ENCODE data around the gene DNAH3.
"Not testable (repeated sequence)": the region's sequence is repeated elsewhere in the genome, so short reads cannot be mapped to it uniquely, and the experiment has no call there.

Gene DNAH3

DNA sequence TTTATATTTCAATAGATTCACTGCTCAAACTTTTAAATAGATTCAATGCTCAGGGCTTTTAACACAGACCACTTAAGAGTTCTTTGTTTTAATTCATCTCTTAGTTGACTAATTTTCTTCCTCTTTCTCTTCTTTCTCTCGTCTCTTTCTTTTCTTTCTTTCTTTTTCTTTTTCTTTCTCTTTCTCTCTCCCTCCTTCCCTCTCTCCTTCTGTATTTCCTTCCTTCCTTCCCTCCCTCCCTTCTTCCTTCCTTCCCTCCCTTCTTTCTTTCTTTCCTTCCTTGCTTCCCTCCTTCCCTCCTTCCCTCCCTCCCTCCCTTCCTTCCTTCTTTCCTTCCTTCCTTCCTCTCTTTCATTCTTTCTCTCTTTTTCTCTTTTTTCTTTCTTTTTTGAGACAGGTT, 145.6 kb downstream of the DNAH3 start:
- no peak for DNase-seq (ENCODE audit: low spot score)

DNA sequence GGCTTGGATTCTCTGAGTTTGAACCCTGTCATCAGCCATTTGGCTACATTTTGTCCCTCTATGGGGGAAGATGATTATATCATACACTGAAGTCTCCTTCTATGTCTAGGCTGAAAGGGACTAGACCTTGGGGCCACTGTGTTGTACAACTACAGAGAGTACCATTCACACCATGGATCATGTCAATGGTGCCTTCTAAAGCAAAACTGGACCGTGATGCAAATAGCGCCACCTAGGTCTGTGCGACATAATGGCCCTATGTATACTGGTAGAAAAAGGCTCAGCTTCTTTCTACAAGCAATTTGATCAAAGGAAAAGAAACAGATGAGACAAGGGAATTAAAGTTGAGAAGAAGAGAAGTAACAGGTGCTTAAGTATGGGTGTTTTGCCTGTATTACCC, 149.4 kb downstream of the DNAH3 start:
- peak; percentile 14 for DNase-seq (ENCODE audit: low spot score)

DNA sequence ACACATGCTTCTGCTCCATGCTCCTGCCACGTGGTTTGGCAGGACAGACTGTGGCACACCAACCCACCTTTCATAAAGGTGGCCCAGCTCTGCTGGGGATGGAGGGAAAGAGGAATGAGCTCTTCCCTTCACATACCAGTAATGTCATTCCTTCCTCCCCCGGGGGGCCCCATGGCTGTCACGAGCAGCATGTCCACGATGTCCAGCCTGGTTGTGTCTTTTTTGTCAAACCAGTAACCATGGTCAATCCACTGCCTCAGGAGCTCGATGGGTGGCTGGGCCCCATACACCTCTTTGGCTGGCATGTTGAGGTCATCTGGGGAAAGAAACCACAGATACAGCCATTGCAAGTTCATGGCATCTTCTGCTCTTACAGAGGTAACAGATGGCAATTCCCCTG, 153.5 kb downstream of the DNAH3 start:
- no peak for DNase-seq (ENCODE audit: low spot score)

DNA sequence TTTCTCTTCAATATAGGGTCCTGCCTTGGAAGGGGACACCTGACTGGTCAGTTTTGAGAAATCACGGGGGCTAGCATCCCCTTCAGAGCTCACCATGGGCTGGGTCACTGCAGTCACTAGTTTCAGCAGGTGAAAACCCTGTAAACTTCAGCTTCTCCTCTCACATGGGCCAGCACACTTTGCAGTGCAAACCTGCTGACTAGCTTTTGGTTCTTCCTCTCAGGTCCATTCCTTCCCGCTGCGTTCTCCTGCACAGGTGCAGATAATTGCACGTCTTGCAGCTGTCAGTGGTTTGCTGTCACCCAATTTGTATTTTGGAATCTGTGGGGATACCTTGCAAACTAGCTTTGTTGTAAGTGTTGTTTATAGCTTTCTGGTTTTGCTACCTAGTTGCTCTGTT, 154.9 kb downstream of the DNAH3 start:
- no peak for DNase-seq (ENCODE audit: low spot score)

DNA sequence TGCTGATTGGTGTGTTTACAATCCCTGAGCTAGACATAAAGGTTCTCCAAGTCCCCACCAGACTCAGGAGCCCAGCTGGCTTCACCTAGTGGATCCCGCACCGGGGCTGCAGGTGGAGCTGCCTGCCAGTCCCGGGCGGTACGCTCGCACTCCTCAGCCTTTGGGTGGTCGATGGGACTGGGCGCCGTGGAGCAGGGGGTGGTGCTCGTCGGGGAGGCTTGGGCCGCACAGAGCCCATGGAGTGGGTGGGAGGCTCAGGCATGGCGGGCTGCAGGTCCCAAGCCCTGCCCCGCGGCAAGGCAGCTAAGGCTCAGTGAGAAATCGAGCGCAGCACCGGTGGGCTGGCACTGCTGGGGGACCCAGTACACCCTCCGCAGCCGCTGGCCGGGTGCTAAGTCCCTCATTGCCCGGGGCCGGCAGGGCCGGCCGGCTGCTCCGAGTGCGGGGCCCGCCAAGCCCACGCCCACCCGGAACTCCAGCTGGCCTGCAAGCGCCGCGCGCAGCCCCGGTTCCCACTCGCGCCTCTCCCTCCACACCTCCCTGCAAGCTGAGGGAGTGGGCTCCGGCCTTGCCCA, 161.1 kb downstream of the DNAH3 start:
- not testable (repeated sequence) for DNase-seq (ENCODE audit: low spot score)

DNA sequence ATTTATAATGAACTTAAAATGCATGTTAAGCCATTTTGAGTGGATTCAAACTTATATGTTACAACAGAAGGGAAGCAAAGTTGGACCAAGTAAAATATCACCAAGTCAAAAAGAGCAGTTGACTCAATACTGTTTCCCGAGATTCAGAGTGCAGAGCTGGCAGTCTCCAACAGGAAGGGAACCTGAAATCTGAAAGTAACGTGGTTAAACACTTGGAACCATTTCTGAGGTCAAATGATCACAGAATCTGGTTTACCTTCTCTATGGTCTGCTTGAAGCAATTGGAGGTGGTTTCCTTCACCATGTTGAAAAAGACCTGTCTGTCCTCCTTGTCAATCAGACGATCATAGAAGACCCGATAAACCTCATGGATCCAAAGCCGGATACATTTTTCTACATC, 163.6 kb downstream of the DNAH3 start:
- no peak for DNase-seq (ENCODE audit: low spot score)

DNA sequence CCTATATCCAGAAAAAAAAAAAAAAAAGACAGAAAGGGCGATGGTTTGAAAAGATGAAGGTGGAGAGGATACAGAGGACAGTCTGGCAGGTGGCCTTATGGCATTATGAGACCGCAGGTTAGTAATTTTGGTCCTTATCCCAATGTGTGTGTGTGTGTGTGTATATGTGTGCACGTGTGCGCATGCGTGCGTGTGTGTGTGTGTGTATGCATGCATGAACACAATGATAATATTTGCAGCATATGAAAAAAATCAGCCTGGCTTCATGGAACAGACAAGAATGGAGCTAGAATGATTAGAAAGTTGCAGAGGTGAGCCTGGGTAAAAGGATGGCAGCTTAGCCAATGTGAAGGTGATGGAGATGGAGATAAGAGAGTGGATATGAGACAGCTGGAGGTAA, 166.6 kb downstream of the DNAH3 start:
- no peak for DNase-seq (ENCODE audit: low spot score)

DNA sequence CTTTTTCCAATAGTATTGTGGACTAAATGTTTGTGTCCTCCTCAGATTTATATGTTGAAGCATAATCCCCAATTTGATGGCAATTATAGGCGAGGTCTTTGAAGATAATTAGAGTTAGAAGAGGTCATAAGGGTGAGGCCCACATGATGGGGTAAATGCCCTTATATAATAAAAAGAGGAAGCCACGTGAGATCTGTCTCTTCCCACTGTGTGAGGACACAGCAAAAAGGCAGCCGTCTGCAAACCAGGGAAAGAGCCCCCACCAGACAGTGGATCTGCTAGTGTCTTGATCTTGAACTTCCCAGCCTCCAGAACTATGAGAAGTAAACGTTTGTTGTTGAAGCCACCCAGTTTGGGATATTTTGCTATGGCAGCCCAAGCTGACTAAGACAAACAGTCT, 174.1 kb downstream of the DNAH3 start:
- DNase-seq (ENCODE audit: low spot score), result no peak

DNA sequence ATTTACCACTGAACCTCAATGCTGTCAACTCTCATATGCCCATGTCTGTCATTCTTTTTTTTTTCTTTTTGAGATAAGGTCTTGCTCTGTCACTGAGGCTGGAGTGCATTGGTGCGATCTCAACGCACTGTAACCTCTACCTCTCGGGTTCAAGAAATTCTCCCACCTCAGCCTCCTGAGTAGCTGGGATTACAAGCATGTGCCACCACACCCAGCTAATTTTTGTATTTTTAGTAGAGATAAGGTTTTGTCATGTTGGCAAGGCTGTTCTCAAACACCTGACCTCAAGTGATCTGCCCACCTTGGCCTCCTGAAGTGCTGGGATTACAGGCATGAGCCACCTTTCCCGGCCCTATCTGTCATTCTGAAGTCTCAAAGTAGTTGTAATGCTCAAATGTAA, 177.4 kb downstream of the DNAH3 start:
- not testable (repeated sequence) for DNase-seq (ENCODE audit: low spot score)

DNA sequence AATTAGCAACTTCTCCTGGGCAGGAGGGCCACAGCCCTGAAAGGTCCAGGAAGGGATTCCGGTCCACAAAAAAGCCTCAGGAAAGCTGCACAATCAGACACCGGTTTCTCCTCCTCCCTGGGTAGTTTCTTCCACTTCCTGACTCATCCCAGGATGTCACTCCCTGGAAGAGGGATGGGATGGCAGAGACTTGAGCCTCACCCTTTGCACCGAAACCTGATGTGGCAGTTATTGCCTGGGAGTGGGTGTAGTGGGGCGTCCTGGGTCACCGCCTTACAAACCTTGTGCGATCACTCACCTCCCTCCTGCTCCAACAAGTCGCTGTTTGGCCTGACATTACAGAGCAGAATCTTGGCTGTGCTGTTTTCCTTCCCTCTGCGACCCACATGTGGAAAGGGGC, 179.2 kb downstream of the DNAH3 start:
- DNase-seq (ENCODE audit: low spot score), result no peak

DNA sequence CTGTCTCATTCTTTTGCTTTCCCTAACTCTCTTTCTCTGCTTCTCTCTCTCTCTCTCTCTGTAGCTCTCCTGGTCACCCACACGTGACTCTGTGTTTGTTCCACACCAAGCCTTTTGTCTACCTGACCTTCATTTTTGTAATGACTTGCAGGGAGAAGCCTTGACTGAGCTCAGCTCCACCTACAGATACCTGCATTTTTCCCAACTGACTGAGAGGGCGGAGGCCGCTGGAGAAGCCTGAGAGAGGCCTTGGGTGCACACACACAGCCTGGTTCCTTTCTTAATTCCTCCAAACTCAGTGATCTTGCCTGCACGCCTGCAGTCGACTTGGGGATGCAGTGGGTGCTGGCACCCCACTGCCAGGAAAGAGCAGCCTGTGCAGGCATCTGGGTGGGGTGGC, 181.3 kb downstream of the DNAH3 start:
- no peak for DNase-seq (ENCODE audit: low spot score)

DNA sequence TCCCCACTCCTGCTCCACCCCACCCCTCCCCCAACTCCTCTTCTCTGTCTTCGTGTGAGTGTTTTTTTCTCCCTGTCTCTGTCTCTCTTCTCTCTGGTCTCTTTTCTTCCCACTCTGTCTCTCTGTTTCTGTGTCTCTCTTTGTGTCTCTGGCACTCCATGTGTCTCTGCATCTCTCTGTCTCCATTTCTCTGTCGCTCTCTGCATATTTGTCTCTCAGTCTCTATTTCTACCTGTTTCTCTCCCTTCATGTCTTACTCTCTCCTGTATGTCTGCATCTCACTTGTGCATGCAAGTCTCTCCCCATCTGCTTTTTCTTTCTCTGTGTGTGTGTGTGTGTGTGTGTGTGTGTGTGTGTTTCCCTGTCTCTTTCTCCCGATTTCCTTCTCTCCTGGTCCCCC, 181.9 kb downstream of the DNAH3 start:
- no peak for DNase-seq (ENCODE audit: low spot score)

DNA sequence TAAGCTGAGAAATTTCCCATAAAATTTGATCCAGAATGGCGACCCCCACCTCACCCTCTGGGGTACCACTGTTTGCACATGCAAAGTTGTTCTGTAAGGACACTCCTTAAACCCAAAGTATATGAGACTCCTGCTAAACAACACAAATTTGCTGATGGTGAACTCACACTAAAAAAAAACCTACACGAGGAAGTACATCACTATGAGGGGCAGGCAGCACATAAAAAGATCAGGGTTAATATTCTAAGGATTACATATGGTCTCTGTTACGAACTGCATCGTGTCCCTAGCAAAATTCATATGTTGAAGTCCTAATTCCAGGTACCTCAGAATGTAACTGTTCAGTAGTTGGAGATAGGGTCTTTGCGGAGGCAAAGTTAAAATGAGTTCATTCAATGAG, 189.7 kb downstream of the DNAH3 start:
- DNase-seq (ENCODE audit: low spot score), result no peak

DNA sequence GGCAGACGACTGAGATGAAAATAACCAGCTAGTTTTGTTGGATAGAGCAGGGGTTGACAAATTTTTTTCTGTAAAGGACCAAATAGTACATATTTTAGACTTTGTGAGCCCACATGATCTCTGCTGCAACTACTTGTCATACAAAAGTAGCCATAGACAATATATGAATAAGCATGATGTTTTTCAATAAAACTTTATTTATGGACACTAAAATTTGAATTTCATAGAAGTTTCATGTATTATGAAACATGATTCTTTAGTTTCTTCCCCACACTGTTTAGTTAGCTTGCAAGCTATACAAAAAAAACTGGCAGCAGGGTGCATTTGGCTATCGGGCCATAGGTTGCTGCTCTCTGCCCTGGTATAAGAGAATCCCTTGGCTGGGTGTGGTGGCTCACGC, 193.5 kb downstream of the DNAH3 start:
- DNase-seq (ENCODE audit: low spot score), result no peak

DNA sequence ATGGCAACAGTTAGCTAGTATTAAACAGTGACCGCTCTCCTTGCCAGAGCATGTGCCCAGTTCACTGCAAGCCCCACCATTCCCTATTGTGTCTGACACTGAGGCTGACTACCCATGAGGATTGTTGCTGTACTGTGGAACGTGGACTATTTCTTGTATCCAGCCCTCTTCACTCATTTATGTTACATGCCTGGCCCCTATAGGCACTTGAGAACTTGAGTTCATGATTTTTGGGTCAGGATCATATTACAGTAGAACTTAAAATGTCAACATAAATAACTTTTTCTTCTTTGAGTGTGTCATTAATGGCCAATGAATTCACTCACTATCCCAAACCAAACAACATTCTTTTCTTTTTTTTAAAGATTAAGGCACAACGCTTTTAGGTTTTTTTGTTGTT, 194.3 kb downstream of the DNAH3 start:
- DNase-seq (ENCODE audit: low spot score), result no peak

DNA sequence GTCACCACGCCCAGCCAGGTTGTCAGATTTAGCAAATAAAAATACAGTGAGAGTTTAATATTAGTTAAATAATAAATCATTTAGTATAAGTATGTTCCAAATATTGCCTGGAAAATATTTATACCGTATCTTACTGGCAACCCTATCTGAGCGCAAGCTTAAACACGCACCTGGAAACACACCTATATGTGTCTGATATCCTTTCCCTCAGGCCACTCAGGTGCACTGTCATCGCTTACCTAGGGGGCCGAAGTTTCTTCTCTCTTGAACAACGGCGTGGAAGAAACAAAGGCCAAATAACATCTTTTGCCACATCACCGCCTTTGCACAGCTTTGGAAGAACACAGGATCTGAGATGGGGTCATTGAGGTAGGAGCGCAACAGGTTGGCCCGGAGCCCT, 196.1 kb downstream of the DNAH3 start:
- DNase-seq (ENCODE audit: low spot score), result no peak

DNA sequence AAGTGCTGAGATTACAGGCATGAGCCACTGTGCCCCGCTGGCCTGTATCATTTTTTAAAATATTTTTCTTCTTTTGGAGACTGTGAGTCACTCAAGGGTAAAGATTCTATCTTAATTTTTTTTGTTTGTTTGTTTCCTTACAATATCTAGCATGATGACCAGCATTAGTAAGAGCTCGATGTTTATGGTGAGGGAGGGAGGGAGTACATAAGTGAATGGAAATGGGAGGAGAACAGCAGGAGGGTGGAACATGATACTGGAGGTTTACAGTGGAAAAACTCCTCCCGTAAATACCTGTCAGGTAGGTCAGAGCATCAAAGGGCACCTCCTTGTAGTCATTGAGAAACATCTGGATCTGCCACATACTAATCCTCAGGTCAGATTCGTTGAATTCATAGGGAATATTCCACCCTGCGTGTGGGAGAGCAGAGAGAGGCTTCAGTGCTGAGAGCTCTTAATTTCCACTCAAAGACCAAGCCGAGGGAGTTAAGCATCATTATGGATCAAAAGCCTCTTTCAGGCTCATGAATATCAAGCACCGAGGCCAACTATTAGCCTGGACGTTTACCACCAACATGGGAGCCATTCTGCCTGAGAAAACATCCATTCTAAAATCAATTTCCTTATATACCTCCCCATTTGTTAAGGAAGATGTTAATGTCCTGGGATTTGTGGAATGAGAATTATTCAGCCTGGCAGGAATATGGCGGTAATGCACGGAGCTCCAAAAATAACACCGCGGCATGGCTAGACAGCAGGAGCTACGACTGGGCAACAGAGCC, 198.3 kb downstream of the DNAH3 start:
- no peak for DNase-seq (ENCODE audit: low spot score)

DNA sequence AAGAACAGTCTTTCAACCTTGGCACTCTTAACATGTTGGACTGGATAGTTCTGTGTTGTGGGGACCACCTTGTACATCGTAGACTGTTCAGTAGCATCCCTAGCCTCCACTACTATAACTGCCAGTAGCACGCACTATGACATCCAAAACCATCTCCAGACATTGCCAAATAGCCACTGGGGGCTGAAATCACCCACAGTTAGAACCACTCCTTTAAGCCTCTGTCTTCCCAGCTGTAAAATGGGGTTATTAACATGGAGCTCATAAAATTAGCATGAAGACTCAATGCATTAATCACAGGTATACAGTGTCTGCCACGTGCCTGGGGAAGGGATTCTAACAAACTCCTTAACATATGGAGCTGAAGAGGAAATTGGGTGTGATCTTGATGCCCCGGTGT, 200.4 kb downstream of the DNAH3 start:
- no peak for DNase-seq (ENCODE audit: low spot score)

DNA sequence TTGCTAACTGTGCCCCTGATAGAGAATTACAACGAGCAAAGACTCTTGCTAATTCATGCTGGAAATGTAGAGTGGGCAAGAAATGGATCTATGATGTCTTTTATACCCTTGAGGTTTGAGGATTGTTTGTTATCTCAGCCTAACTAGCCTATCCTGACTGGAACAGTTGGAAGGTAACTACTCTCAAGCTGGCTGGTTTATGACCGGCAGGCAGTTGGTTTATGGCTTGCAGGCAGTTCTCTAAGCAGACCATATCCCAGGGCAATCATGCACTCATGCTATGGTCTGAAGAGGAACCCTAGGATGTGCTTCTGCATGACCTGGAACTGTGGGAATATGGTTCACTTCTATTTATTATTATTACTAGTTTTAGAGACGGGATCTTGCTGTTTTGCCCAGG, 201.0 kb downstream of the DNAH3 start:
- DNase-seq (ENCODE audit: low spot score), result no peak

DNA sequence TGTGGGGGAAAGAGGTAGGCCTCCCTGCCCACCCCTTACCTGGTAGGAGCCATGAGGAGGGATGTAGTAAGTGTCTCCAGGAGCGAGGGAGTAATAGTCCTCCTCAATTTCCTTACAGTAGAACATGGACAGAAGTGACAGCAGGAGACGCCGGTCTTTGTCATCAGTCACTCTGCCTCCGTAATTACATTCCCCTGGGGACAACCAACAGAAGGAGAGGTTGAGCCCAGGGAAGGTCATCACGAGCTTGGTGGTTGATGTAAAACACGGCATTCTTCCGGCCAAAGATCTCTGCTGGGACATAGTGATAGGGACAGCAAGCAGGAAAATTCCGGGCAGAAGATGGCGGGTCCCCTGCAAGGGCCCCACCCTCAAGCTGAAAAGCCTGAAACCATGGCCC, 202.2 kb downstream of the DNAH3 start:
- no peak for DNase-seq (ENCODE audit: low spot score)

DNA sequence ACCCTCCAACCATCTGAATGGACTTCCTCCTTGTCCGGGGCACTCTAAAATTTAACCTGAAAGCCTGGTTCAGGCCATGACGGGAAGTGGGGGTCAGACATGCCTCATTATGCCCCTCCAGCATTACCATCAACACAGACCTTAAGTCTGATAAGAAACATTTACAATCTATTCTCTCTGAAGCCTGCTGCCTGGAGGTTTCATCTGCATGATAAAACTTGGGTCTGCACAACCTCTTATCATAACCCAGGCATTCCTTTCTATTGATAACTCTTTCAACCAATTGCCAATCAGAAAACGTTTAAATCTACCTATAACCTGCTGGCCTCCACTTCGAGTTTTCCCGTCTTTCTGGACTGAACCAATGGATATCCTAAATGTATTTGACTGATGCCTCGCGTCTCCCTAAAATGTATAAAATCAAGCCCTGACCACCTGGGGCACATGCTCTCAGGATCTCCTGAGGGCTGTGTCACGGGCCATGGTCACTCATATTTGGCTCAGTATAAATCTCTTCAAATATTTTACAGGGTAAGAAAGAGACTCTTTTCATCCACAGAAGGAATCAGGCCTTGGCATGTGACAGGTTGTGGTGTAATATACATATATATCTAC, 204.5 kb downstream of the DNAH3 start:
- no peak for DNase-seq (ENCODE audit: low spot score)

DNA sequence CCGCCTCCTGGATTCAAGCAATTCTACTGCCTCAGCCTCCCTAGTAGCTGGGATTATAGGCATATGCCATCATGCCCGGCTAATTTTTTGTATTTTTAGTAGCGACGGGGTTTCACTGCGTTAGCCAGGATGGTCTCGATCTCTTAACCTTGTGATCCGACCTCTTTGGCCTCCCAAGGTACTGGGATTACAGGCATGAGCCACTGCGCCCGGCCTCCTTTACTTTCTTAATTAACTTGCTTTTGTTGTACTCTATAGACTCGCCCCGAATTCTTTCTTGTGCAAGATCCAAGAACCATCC, 205.1 kb downstream of the DNAH3 start:
- not testable (repeated sequence) for DNase-seq (ENCODE audit: low spot score)

DNA sequence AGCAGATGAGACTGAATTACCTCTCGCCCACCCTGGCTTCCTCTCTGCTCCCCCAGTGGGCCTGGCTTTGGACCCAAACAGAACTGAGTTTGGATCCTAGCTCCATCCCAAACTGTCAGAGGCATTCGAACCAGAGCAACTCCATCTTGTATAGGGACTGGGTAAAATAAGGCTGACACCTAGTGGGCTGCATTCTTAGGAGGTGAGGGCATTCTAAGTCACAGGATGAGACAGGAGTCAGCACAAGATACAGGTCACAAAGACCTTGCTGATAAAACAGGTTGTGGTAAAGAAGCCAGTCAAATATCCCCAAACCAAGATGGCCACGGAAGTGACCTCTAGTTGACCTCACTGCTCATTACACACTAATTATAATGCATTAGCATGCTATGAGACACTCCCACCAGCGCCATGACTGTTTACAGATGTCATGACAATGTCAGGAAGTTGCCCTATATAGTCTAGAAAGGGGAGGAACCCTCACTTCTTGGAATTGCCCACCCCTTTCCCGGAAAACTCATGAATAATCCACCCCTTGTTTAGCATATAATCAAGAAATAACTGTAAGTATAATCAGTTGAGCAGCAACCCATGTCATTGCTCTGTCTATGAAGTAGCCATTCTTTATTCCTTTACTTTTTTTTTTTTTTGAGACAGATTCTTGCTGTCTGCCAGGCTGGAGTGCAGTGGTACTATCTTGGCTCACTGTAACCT, 205.6 kb downstream of the DNAH3 start:
- peak; percentile 19 for DNase-seq (ENCODE audit: low spot score)
